Raji (cell line): ENCODE data around the gene ZBTB20.

ENCODE experiments used
- POLR2A ChIP-seq: IDR thresholded peaks from 2 replicates; pipeline ENCODE4 v1.6.1; 2011; ENCODE audit warnings: low read depth, low read length, control low read depth; ENCODE audit not compliant: insufficient read depth

ZBTB20 gene

DNA sequence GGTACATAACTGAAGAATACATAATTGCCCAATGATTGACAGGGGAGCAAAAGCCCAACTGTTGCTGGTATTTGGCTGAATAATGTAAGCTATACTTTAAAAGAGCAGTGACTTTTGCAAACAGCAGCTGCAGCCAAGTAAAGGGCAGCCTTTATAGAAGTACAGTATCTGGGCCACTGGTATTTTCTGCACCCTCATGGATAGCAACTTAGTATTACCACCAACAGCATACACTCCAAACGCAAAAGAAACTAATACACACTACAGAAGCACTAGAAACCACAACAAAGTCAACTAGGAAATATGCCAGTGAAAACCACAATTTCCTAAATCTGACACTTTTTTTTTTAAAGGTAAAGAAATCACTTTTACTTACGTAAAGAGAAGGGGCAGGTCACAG is 647.1 kb downstream of the ZBTB20 start:
- TF ChIP-seq POLR2A, result no peak

DNA sequence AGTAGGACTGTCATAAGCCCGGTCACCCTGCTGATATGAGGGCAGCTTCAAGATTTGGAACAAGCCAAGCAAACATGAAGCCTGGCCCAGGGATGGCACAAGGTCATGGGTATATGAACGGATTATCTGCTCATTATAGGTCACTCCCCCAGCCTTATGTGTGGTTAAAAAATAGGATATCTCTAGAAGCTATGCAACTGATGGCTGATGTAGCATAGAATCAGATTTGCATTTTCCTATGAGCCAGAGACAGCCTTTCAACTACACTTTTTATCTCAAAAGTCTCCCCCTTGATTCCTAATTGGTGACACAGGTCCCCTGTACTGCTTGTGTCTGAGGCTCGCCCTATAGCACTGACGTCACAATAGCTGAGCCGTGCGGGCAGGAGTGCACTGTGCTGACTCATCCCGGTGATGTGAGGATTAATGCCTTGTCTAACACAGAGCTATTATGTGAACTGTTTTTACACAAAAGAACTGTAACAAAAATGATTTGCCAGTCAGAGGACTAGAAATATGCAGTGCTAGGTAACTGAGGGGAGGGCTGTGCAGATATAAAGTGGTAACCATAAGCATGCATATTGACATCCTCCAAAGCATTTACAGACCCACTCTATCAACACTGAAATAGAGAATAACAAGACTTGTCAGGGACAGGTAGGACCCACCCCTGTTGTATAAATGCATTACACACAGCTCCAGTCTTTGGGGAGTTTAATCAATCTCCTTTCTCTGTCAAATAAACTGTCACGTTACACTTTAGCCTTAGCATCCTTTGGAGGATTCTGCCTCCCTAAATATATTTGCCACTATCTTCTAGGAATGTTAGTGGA is 648.3 kb downstream of the ZBTB20 start:
- no peak for TF ChIP-seq POLR2A

DNA sequence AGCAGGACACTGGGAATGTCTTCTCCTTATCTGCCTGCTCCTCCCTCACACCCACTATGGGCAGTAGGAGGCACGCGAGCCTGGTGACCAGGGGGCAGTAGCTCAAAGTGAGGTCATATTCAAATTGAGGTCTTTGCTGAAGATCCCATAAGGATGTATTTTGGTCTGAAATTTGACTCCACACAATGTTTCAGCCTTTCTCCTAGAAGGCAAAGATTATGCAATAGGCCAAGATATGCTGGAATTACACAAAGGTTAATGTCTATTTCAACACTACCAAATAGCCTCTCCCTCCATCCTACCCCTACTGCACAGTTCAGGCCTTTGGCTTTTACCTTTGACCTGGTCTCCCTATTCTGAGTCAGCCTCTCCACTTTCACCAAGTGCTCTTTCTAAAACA is 650.2 kb downstream of the ZBTB20 start:
- TF ChIP-seq POLR2A, result no peak

DNA sequence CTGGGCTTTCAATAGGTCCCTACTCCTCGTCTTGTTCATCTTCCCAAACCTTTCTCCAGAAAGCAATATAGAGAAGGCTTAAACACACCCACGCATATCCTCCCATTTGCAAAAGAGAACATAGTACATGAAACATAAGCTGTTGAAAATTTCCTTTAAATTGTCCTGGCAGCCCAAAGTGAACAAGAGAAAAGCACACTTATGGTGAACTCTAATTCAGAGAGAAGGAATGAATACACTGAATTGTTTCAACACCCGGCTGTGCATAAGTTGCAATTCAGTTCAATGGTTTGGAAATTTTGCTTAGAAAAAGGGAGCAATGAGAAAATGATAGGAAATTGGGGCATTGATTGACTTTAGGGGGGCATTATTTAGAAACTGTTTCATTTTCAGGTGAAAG is 650.6 kb downstream of the ZBTB20 start:
- TF ChIP-seq POLR2A, result no peak

DNA sequence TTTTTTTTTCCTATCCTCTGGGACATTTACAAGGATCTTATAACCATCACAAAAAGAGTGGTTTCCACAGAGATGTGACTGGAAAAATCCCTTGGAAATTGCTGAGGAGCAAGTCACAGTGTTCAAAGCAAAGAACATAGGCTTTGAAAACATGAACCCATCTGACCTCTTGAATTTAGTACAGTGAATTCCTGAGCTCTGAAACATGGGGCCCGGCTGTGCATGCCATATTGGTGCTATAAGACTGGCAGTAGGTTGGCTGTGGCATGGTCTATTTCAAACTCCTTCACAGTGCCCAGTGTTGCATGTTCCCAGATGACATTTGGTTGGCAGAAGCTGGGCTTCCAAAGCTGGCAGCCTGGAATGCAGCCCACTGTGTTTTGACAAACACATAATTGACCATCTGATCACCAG is 651.1 kb downstream of the ZBTB20 start:
- TF ChIP-seq POLR2A, result no peak

DNA sequence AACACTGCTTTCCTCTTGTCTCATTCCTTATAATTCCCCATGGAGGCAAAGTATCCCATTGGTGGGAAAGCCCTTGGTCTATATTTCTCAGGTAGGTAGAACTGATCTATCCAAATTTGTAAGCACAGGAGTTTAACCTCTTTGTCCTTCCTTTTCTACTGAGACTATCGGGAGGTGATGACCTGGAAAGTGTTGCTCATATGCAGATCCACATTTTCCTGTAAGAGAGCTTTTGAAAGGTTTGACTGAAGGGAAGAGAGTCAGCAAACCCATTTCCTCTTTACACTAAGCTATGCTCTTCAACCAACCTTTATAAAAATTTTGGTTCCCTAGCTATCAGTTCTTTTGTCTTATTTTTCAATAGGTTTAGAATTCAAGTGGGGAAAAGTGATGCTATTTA is 652.6 kb downstream of the ZBTB20 start:
- no peak for TF ChIP-seq POLR2A

DNA sequence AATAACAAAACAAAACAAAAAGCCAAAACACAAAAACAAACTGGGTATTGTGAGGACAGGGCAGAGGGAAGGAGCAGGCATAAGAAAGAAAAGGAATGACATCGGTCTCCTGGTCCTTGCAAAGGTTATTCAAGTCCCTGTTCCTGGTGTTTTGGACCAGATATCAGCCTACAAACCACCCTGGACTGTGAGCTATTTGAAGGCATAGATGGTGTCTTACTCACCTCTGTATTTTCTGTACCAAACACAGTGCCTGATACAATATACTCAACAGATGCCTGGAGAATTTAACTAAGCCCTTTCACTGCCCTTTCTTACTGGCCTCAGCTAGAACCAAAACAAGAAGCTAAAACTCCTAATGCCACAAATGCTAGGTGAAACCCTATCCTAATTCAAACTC is 656.3 kb downstream of the ZBTB20 start:
- TF ChIP-seq POLR2A, result no peak

DNA sequence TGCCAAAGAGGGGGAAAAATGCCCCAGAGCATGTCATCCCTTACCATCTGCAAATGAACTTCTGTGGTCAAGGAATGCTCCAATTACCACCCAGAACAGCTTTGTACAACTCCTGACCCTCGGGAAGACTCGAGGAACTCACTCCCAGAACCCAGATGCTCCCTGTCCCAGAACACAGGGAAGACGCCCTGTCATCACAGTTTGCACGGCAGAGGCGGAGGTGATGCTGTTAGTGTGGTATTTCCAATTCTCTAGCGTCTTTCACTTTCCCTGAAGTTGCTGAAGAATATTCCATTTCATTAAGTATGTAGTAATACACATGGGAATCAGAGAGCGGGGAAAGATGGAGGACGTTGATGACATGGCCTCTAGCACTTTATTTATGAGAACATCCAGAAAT is 659.6 kb downstream of the ZBTB20 start:
- no peak for TF ChIP-seq POLR2A

DNA sequence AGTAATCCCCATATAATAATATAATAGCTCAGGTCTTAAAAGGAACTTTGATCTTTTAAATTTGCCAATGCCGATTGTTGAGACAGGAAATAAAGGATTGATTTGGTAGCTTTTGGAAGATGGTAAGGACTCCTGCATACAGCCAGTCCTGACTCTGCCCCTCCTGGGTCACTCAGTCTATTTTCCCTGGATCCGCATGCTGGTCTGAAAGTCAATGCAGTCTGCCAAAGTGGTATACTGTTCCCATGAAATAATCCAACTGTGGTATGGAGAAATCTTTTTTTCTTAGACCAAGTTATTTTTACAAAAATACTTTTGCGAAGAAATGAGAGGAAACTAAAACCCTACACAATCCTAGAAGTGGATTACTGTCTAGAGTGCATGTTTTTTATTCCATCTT is 662.2 kb downstream of the ZBTB20 start:
- no peak for TF ChIP-seq POLR2A

DNA sequence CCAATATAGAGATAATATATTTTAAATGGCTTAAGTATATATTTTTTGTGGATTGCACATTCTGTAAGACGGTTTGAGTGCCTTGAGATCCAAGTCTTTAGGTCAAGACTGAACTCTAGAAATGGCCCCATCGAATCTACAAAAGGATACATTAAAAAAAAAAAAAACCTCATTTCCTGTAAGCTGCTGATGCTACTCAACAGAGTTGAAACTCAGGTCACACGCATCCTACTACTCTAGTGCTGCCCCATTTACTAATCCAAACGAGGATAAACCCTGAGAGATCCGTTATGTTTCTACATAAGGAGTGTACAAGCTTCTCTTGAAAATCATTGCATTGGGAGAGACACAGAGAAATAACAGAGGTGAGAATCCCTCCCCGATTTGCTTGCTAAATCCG is 666.0 kb downstream of the ZBTB20 start:
- no peak for TF ChIP-seq POLR2A

DNA sequence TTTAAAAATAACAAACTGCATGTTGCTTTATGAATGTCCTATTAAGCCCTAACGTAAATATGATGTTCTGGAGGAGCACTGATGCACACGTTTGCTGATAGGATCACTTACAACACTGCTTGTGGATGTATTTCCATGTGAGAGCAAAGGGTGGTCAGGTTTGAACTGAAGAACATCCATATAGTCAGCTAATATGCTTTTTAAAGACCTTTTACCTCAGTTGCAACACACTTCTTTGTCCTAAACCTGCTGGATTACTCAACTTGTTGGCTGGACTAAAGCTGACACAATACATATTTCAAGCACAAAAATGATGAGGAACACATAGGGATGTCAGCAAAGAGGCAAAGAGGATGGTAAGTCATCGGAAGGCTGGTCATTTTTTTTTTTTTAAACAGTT is 666.6 kb downstream of the ZBTB20 start:
- TF ChIP-seq POLR2A, result no peak

DNA sequence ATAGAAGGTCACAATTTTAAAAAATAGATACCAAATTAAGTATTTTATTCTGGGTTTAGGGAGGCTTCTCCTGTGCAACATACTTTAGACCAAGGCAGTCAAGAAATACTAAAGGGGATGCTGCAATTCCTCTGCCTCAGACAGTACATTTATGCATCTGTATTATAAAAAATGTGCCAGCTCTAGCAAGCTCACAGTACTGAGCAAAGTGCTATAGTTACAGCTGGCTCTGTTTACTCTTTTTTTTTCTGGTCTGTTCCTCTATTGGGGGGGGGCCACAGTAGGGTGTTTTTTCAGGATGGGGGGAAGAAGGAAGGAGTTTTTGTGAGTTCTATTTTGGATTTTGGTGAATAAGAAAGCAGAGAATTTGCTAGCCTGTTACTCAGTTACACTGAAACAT is 668.3 kb downstream of the ZBTB20 start:
- TF ChIP-seq POLR2A, result no peak

DNA sequence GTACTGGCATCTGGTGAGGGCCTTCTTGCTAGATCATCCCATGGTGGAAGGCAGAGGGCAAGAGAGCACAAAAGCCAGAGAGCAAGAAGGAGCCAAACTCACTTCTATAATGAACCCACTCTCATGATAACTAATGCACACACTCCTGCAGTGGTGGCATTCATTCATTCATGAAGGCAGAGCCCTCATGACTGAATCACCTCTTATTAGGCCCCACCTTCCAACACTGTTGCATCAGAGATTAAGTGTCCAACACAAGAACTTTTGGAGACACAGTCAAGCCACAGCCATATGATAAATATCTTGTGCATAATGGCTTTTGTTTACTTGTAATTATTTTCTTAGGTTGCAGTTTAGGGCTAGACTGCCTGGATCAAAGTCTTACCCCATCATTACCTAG is 670.6 kb downstream of the ZBTB20 start:
- no peak for TF ChIP-seq POLR2A

DNA sequence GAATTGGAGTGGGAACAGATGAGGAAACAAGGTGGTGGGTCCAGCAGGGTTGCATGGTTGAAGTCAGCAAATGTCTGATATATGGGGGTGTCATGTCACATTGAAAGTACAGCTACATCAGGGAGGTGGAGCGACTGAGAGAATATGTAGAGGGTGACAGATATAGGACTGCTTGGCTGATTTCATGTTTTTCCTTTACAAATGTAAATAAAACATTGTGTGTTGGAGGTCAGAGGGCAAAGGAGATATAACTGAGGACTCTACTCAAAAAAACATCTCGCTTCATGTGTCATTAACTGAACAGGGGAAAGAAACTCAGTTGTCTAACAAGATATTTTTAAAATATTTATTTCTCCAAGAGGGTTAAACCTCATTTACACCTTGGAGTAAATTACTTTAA is 675.6 kb downstream of the ZBTB20 start:
- no peak for TF ChIP-seq POLR2A

DNA sequence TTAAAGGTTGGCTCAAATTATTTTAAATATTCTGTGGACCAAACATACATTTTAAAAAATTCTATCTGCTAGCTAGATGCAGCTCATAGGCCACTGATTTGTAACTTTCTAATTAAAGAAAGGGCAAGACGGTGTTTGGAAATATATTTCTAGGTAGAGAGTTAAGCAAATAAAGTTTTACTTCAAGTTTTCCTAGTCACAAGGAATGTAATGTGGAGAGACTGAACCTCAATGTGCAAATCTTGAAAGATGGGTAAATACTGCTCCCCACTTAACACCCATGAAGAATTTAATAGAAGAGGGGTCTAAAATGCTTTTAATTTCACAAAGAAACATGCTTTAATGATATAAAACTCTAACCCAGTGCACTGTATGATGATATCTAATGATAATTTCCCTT is 678.0 kb downstream of the ZBTB20 start:
- TF ChIP-seq POLR2A, result no peak

DNA sequence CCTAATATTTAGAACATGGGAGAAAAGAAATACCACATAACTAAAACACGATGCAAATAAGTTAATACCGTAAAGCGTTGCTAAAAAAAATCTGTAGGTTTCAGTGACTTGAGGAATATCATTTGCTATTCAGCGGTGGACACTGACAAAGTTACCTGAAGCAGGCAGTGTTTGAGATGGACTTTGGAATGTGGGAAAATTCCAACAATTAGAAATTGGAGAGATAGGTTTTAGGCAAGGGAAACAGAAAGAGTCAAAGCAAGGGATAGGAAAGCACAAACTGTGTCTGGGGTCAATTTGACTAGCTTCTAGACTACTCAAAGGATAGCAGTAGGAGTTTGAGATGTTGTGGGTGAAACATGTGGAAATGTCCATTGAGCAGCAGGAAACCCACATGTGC is 680.3 kb downstream of the ZBTB20 start:
- TF ChIP-seq POLR2A, result no peak

DNA sequence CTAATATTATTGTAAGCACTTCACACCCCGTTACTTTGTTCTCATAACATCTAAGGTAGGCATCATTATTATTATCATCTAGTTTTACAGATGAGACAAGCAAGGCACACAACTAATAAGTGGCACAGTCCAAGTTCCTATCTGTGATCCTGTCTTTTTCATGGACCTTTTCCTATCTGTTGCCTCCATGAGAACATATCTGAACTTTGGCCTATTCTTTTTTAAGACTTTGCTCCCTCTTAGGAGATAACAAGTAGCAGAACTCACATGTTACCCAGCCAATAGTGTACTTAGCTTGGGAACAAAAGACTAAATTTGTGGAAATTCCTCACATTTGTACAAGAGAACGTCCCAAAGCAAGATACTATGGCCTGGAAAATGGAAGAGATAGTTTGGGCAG is 680.8 kb downstream of the ZBTB20 start:
- no peak for TF ChIP-seq POLR2A
